Nephron (organoid): ENCODE measurements around the gene FGF7.
A peak's percentile ranks its signal among the peaks of the same experiment; 100 is the strongest.
"Not testable (repeated sequence)": the region's sequence is repeated elsewhere in the genome, so short reads cannot be mapped to it uniquely, and the experiment has no call there.

Experiments
- H3K27ac Mint-ChIP-seq, 3 experiments: 2 replicates each; pipeline ENCODE4 v1.8.0; 2020; ENCODE audit warnings: mixed read lengths in 3 of 3, mild to moderate bottlenecking in 2 of 3, moderate library complexity in 1 of 3
- H3K27me3 Mint-ChIP-seq: 2 replicates; pipeline ENCODE4 v1.8.0; 2021; ENCODE audit warnings: low read depth, mild to moderate bottlenecking, moderate library complexity, mixed read lengths
- H3K36me3 Mint-ChIP-seq: 2 replicates; pipeline ENCODE4 v1.8.0; 2020; ENCODE audit warnings: low read depth, mixed read lengths
- H3K4me1 Mint-ChIP-seq: 2 replicates; pipeline ENCODE4 v1.8.0; 2020; ENCODE audit warnings: mixed read lengths
- H3K4me3 Mint-ChIP-seq, 3 experiments: 2 replicates each; pipeline ENCODE4 v1.8.0; 2020; ENCODE audit warnings: mild to moderate bottlenecking in 3 of 3, mixed read lengths in 3 of 3, moderate library complexity in 2 of 3
- H3K9me3 Mint-ChIP-seq: 2 replicates; pipeline ENCODE4 v1.8.0; 2020; ENCODE audit warnings: mixed read lengths
- CTCF ChIP-seq, 3 experiments: fragments of 200-600 bp; sonication (generic); IDR thresholded peaks; one replicate each; pipeline ENCODE4 v1.5.0; 2021; ENCODE audit warnings: antibody characterized with exemption in 3 of 3; ENCODE audit not compliant: unreplicated experiment in 3 of 3

Gene FGF7, protein sequence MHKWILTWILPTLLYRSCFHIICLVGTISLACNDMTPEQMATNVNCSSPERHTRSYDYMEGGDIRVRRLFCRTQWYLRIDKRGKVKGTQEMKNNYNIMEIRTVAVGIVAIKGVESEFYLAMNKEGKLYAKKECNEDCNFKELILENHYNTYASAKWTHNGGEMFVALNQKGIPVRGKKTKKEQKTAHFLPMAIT

DNA sequence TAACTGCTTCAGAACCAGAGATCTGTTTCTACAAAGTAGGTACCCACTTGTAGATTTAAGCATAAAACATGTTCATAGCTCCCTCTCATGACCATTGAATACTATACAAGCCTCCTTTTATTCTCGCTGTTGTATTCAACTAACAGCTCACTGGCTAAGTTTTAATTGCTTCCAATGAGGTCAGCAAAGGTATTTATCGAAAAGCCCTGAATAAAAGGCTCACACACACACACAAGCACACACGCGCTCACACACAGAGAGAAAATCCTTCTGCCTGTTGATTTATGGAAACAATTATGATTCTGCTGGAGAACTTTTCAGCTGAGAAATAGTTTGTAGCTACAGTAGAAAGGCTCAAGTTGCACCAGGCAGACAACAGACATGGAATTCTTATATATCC is at the start of gene FGF7:
Gene FGF7 (plus strand): TSS at position 222 of the 400 bp plus-strand sequence. CDS start 1,056 bp downstream, outside the sequence.
- Mint-ChIP-seq H3K9me3 (no peaks in the 10 kb centered on the region), H3K36me3 (peaks cover 6% of the 10 kb centered on the region), H3K4me3 (peak within 1 kb of the TSS; percentile 50 to 72 (median 66)), H3K4me1 (peaks cover 13% of the 10 kb centered on the region), H3K27me3 (no peaks in the 10 kb centered on the region), H3K27ac (peak within 1 kb of the TSS in 2 of 3 experiments; percentile 59 to 78)
- TF ChIP-seq CTCF (IDR thresholded peaks at IDR 0.05; ENCODE audit: unreplicated experiment in 3 of 3) = peak in 1 of 3 experiments; percentile 10

DNA sequence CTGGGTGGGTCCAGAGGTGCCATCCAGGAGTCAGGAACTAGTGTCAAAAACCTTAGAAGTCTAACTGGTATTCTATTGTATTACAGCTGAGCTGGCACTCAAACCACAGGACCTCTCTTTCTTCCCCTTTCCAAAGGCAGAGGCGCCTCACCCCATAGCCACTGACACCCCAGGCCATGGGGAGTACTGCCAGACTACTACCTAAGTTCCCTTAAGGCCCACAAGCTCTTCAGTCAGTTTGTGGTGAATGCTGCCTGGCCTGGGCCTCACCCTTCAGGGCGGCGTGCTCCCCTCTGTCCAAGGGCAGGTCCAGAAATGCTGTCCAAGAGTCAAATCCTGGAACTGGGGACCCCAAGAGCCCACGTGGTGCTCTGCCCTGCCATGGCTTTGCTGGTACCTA is 43.0 kb upstream of the FGF7 start:
- no peaks in the 10 kb centered on the region for H3K36me3 Mint-ChIP-seq
- TF ChIP-seq CTCF (IDR thresholded peaks at IDR 0.05; ENCODE audit: unreplicated experiment in 3 of 3) = no peak
- H3K4me3 Mint-ChIP-seq = no peak overlapping the region
- H3K9me3 Mint-ChIP-seq = no peaks in the 10 kb centered on the region
- no peak overlapping the region for H3K27ac Mint-ChIP-seq
- H3K27me3 Mint-ChIP-seq = no peaks in the 10 kb centered on the region
- no peaks in the 10 kb centered on the region for H3K4me1 Mint-ChIP-seq

DNA sequence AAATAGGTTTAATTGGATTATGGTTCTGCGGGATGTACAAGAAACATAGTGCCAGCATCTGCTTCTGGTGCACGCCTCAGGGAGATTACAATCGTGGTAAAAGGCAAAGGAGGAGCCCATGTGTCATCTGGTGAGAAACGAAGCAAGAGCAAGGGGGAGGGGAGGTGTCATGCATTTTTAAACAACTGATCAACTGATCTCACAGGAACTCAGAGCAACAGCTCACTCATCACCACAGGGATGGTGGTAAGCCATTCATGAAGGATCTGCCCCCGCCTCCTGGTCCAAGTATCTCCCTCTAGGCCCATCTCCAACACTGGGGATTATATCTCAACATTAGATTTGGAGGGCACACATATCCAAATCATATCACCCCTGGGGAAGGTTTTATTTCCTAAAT is 42.1 kb upstream of the FGF7 start:
- TF ChIP-seq CTCF (IDR thresholded peaks at IDR 0.05; ENCODE audit: unreplicated experiment in 3 of 3) = no peak
- H3K4me3 Mint-ChIP-seq = no peak overlapping the region
- H3K4me1 Mint-ChIP-seq = no peaks in the 10 kb centered on the region
- H3K27me3 Mint-ChIP-seq = no peaks in the 10 kb centered on the region
- no peak overlapping the region for H3K27ac Mint-ChIP-seq
- H3K9me3 Mint-ChIP-seq = no peaks in the 10 kb centered on the region
- no peaks in the 10 kb centered on the region for H3K36me3 Mint-ChIP-seq

GRCh38 chr15:49382394-49382793 is 40.6 kb upstream of the FGF7 start:
- Mint-ChIP-seq H3K4me1 (no peaks in the 10 kb centered on the region), H3K9me3 (no peaks in the 10 kb centered on the region), H3K36me3 (no peaks in the 10 kb centered on the region), H3K27ac (no peak overlapping the region), H3K27me3 (no peaks in the 10 kb centered on the region), H3K4me3 (no peak overlapping the region)
- no peak for TF ChIP-seq CTCF (IDR thresholded peaks at IDR 0.05; ENCODE audit: unreplicated experiment in 3 of 3)

- TF ChIP-seq CTCF (IDR thresholded peaks at IDR 0.05; ENCODE audit: unreplicated experiment in 3 of 3) = no peak
- Mint-ChIP-seq H3K36me3 (no peaks in the 10 kb centered on the region), H3K9me3 (peaks cover 5% of the 10 kb centered on the region), H3K4me1 (no peaks in the 10 kb centered on the region), H3K27ac (no peak overlapping the region), H3K27me3 (no peaks in the 10 kb centered on the region), H3K4me3 (no peak overlapping the region)
These were observed 39.8 kb upstream of the FGF7 start for GRCh38 chr15:49383266-49383665.

- Mint-ChIP-seq H3K27ac (no peak overlapping the region), H3K4me1 (no peaks in the 10 kb centered on the region), H3K36me3 (no peaks in the 10 kb centered on the region), H3K27me3 (no peaks in the 10 kb centered on the region), H3K9me3 (peaks cover 5% of the 10 kb centered on the region), H3K4me3 (no peak overlapping the region)
- no peak for TF ChIP-seq CTCF (IDR thresholded peaks at IDR 0.05; ENCODE audit: unreplicated experiment in 3 of 3)
These were observed 35.6 kb upstream of the FGF7 start for GRCh38 chr15:49387471-49387870.

DNA sequence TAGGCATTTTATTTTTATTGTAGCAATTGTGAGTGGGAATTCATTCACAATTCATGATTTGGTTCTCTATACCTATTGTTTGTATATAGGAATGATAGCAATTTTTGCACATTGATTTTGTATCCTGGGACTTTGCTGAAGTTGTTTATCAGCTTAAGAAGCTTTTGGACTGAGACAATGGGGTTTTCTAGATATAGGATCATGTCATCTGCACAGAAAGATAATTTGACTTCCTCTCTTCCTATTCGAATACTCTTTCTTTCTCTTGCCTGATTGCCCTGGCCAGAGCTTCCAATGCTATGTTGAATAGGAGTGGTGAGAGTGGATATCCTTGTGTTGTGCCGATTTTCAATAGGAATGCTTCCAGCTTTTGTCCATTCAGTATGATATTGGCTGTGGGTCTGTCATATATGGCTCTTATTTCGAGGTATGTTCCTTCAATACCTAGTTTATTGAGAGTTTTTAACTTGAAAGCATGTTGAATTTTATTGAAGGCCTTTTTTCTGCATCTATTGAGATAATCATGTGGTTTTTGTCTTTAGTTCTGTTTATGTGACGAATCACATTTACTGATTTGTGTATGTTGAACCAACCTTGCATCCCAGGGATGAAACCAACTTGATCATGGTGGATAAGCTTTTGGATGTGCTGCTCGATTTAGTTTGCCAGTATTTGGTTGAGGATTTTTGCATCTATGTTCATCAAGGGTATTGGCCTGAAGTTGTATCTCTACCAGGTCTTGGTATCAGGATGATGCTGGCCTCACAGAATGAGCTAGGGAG is 20.3 kb upstream of the FGF7 start:
- H3K4me3 Mint-ChIP-seq, H3K27ac Mint-ChIP-seq, H3K4me1 Mint-ChIP-seq, H3K27me3 Mint-ChIP-seq, H3K36me3 Mint-ChIP-seq: not testable (repeated sequence)
- peaks cover 19% of the 10 kb centered on the region for H3K9me3 Mint-ChIP-seq
